Activated T-helper 9 cell treated with anti-CD3 and anti-CD28 coated beads, Interleukin-2, amount 50 U/mL, for 16 hours (primary cell): ENCODE measurements around the gene ATG16L1.

Experiments
- DNase-seq: peaks from one replicate; pipeline ENCODE4 v3.0.0-alpha.2; 2020; ENCODE audit warnings: low read depth

Gene ATG16L1

GRCh38 chr2:233295891-233296290 is 44.4 kb downstream of the ATG16L1 start:
- no peak for DNase-seq

GRCh38 chr2:233297076-233297475 is 45.6 kb downstream of the ATG16L1 start:
- no peak for DNase-seq

- no peak for DNase-seq
Measured at GRCh38 chr2:233300401-233300800, 48.9 kb downstream of the ATG16L1 start.

- no peak for DNase-seq
Measured at GRCh38 chr2:233301248-233301647, 49.8 kb downstream of the ATG16L1 start.

- no peak for DNase-seq
Measured at GRCh38 chr2:233301811-233302210, 50.3 kb downstream of the ATG16L1 start.

DNA sequence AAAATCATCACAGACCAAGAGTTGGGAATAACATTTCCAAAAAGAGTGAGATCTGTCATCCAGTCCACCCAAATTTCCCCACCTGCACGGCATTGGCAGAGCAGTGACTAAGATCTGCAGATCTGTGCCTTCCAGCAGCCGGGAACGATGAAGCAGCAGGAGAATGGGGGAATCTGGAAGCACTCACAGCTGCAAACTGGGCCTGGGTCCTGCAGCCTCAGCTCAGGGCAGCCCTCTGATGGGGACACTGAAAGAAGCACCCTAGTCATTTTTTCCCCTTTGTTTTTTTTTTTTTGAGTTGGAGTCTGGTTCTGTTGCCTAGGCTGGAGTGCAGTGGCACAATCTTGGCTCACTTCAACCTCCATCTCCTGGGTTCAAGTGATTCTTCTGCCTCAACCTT is 51.8 kb downstream of the ATG16L1 start:
- no peak for DNase-seq

DNA sequence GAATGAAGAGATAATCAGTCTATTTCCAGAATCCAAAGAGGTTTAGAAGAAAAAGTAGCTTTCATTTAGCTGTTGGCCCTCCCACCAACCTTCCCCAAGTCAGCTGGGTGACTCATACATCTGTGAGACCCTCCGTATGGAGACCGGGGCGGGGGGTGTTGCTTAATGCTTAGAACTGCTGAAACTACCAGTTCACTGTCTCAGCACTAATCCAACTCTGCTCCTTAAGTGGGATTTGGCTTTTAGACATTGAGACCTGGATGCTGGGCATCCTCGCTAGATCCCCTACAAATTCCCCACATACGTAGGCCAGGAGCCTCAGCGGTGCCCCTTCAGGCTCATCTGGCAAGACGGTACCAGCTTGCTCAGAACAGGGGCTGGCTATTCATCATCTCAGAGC is 56.1 kb downstream of the ATG16L1 start, which contains the start of gene SAG:
Gene SAG, plus strand, starts transcription at position 252 of the 400 bp plus-strand sequence. CDS start 1,374 bp downstream, outside the sequence.
- no peak for DNase-seq

- DNase-seq: no peak
Measured at GRCh38 chr2:233311241-233311926, 59.9 kb downstream of the ATG16L1 start.

GRCh38 chr2:233312874-233313273 is 61.4 kb downstream of the ATG16L1 start:
- DNase-seq: no peak

- DNase-seq: no peak
Measured at GRCh38 chr2:233314180-233314925, 62.9 kb downstream of the ATG16L1 start.

GRCh38 chr2:233317196-233317943 is 65.9 kb downstream of the ATG16L1 start:
- no peak for DNase-seq

DNA sequence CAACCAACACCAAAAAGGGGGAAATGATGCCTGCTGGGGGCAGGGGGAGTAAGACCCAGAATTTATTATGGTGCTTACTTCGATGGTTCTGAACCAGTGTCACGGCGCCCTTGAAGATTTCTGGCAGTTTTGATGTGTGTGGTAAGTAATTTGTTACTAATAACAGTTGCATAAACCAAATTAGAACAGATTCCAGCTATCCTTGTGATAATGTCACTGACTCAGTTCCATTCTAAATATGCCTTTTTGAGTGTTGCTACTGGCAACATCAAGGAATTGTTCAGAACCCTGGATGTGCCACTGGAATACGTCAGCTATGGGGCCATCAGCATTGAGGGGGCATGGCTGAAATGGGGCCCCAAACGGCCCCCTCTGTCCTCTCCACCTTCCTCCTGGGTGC is 67.8 kb downstream of the ATG16L1 start:
- no peak for DNase-seq

DNA sequence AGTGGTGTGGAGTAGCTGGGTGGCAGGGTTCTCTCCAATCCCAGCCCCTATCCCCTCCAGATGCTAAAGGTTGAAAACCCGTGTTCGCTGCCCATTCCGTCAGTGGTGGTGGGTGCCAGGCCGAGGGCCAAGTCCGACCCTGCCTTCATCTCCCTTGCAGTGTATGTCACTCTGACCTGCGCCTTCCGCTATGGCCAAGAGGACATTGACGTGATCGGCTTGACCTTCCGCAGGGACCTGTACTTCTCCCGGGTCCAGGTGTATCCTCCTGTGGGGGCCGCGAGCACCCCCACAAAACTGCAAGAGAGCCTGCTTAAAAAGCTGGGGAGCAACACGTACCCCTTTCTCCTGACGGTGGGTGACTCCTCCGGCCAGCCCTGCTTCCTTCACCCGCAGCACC is 69.0 kb downstream of the ATG16L1 start:
- DNase-seq: no peak

- DNase-seq: no peak
Measured at GRCh38 chr2:233321166-233321565, 69.7 kb downstream of the ATG16L1 start.

GRCh38 chr2:233323851-233324250 is 72.4 kb downstream of the ATG16L1 start:
- no peak for DNase-seq

DNA sequence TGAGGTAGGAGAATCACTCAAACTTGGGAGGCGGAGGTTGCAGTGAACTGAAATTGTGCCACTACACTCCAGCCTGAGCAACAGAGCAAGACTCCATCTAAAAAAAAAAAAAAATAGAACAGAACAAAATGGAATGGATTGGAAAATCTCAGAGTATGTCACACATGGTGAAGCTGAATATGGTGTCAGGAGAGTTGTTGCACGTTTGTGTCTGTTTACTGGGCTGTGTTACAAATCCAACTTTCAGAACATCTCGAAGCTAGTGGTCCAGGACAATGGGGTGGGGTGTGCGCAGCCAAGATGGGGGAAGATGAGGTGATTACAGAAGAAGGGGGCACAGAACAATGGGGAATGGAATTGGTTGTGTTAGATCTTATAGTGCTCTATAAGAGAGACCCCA is 73.8 kb downstream of the ATG16L1 start:
- no peak for DNase-seq

- no peak for DNase-seq
Measured at GRCh38 chr2:233325814-233326213, 74.3 kb downstream of the ATG16L1 start.

- no peak for DNase-seq
Measured at GRCh38 chr2:233326500-233326899, 75.0 kb downstream of the ATG16L1 start.

GRCh38 chr2:233328922-233329321 is 77.4 kb downstream of the ATG16L1 start:
- no peak for DNase-seq

- DNase-seq: no peak
Measured at GRCh38 chr2:233329489-233330135, 78.1 kb downstream of the ATG16L1 start.

- DNase-seq: peak; percentile 52
Measured at GRCh38 chr2:233331536-233331935, 80.1 kb downstream of the ATG16L1 start.

- no peak for DNase-seq
Measured at GRCh38 chr2:233332125-233332524, 80.7 kb downstream of the ATG16L1 start.
